Breast epithelium (tissue), 4 donors: ENCODE data around the gene PYCR2. TPM values are rescaled to one million over a fixed set of nuclear protein-coding genes. Genes with fewer than 3 reads are reported as not detected.

ENCODE experiments used
- DNase-seq, 2 donors: peaks; one replicate each; pipeline ENCODE4 v3.0.0-alpha.2; 2019; ENCODE audit warnings: low spot score in 2 of 2
- H3K27ac ChIP-seq, 2 donors: fragments of 200-600 bp; sonication (generic) in 1 of 2; one replicate each; pipeline ENCODE4 v1.5.1; 2016 to 2019; ENCODE audit warnings: mild to moderate bottlenecking in 1 of 2
- H3K27me3 ChIP-seq, 2 donors: fragments of 200-600 bp; sonication (generic) in 1 of 2; one replicate each; pipeline versions ENCODE4 v1.5.1 to v1.6.0; 2017 to 2019; ENCODE audit warnings: control low read depth in 1 of 2, mild to moderate bottlenecking in 1 of 2
- H3K36me3 ChIP-seq: fragments of 200-600 bp; one replicate; pipeline ENCODE4 v1.5.1; 2019
- H3K4me1 ChIP-seq, 2 donors: fragments of 200-600 bp; sonication (generic); one replicate each; pipeline ENCODE4 v1.5.1; 2016 to 2019; ENCODE audit warnings: control low read depth in 1 of 2
- H3K4me3 ChIP-seq, 3 donors: fragments of 200-600 bp; sonication (generic); 1 replicate in 2 of 3; 2 replicates in 1 of 3; pipeline ENCODE4 v1.5.1; 2016 to 2019; ENCODE audit warnings: mild to moderate bottlenecking in 3 of 3, moderate library complexity in 2 of 3
- H3K9me3 ChIP-seq, 2 donors: fragments of 200-600 bp; sonication (generic) in 1 of 2; one replicate each; pipeline ENCODE4 v1.5.1; 2016 to 2019; ENCODE audit warnings: control low read depth in 1 of 2
- POLR2A ChIP-seq: fragments of 450-650 bp; IDR thresholded peaks from one replicate; pipeline ENCODE4 v1.6.1; 2016; ENCODE audit warnings: antibody characterized with exemption, mild to moderate bottlenecking, moderate library complexity
- POLR2AphosphoS5 ChIP-seq, 3 donors: sonication (generic); formaldehyde crosslinking; IDR thresholded peaks; one replicate each; pipeline ENCODE4 v1.6.1; 2017; ENCODE audit warnings: antibody characterized with exemption in 3 of 3
- intact Hi-C: fragments of 100-400 bp; cut with DNase I; formaldehyde crosslinking; loops from one replicate; pipeline ENCODE4 v1.15.1; 2023; ENCODE audit warnings: low total_unique reads
- total RNA-seq, 3 donors: library from RNA; depleted of rRNA; stranded (reverse); fragments of >200 nt; gene quantifications; one replicate each; pipeline ENCODE4 v1.1.0, GENCODE V29; 2016
- TF ChIP-seq, protein P1 (sequence below), 3 donors: fragments of 450-650 bp; IDR thresholded peaks; one replicate each; pipeline ENCODE4 v1.5.1; 2016 to 2017; ENCODE audit warnings: antibody characterized with exemption in 3 of 3, mild to moderate bottlenecking in 3 of 3, moderate library complexity in 3 of 3

The PYCR2 gene
- total RNA-seq, 3 donors from 2014 or later, result 40.2 to 49.3 (median 47.9) TPM

DNA sequence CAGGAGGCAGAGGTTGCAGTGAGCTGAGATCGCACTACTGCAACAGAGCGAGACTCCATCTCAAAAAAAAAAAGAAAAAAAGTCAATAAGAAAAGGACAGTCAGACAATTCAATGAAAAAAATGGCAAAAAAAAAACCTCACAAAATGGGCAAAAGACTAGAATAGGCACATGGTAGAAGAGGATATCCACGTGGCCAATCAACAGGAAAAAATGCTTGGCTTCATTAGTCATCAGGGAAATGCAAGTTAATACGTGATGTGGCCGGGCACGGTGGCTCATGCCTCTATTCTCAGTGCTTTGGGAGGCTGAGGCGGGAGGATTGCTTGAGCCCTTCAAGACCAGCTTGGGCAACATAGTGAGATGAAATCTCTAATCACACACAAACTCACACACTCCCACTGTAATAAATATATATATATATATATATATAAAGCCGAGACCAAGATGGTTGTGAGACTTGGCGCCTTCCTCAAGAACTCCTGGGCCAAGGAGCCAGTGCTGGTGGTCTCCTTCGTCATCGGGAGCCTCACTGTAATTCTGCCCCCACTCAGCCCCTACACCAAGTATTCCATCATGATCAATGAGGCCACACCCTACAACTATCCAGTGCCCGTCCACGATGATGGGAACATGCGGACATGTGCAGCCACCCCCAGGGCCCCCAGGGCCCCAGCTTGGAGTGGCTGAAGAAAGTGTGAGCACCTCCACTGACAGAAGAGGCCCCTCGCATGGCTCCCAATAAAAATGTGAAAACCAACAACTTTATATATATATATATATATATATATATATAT, 39.9 kb upstream of the PYCR2 start:
- no peaks in the 10 kb centered on the region for H3K36me3 ChIP-seq
- no peak for DNase-seq
- no peak overlapping the region for H3K4me3 ChIP-seq
- no peaks in the 10 kb centered on the region for H3K9me3 ChIP-seq
- H3K27me3 ChIP-seq, result no peaks in the 10 kb centered on the region
- intact Hi-C loops, result no loop called here
- no peaks in the 10 kb centered on the region for H3K4me1 ChIP-seq
- H3K27ac ChIP-seq, result no peak overlapping the region
- TF ChIP-seq POLR2AphosphoS5 (IDR thresholded peaks at IDR 0.05) (no peak), POLR2A (no peak)
- TF ChIP-seq, protein P1, sequence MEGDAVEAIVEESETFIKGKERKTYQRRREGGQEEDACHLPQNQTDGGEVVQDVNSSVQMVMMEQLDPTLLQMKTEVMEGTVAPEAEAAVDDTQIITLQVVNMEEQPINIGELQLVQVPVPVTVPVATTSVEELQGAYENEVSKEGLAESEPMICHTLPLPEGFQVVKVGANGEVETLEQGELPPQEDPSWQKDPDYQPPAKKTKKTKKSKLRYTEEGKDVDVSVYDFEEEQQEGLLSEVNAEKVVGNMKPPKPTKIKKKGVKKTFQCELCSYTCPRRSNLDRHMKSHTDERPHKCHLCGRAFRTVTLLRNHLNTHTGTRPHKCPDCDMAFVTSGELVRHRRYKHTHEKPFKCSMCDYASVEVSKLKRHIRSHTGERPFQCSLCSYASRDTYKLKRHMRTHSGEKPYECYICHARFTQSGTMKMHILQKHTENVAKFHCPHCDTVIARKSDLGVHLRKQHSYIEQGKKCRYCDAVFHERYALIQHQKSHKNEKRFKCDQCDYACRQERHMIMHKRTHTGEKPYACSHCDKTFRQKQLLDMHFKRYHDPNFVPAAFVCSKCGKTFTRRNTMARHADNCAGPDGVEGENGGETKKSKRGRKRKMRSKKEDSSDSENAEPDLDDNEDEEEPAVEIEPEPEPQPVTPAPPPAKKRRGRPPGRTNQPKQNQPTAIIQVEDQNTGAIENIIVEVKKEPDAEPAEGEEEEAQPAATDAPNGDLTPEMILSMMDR (IDR thresholded peaks at IDR 0.05), result no peak

DNA sequence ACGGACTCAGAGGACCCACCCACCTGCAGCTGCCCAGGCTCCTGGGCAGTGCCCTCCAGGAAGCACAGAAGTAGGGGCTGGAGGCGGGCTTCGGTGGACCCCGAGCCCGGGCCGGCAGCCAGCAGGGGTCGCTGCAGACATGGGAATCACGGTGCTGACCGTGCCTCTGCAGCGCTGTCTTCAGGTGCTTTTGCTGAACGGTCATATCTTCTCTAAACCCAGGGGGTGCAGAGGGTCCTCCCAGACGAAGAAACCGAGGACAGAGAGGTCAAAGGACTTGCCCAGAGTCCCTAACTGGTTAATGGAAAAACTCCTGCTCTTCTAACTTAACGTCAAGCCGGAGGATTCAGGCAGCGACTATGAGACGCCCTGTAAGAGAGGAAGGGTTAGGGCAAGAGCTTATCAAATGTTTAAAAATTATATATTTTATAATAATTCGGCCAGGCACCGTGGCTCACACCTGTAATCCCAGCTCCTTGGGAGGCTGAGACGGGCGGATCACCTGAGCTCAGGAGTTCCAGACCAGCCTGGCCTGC, 38.5 kb upstream of the PYCR2 start:
- H3K36me3 ChIP-seq, result no peaks in the 10 kb centered on the region
- intact Hi-C loops, result no loop called here
- H3K9me3 ChIP-seq, result no peaks in the 10 kb centered on the region
- DNase-seq, result no peak
- no peaks in the 10 kb centered on the region for H3K4me1 ChIP-seq
- no peak overlapping the region for H3K27ac ChIP-seq
- no peak for TF ChIP-seq POLR2A
- TF ChIP-seq, protein P1 (IDR thresholded peaks at IDR 0.05), result no peak
- H3K4me3 ChIP-seq, result peak overlapping the region in 1 of 3 donors; percentile 25
- H3K27me3 ChIP-seq, result no peaks in the 10 kb centered on the region

DNA sequence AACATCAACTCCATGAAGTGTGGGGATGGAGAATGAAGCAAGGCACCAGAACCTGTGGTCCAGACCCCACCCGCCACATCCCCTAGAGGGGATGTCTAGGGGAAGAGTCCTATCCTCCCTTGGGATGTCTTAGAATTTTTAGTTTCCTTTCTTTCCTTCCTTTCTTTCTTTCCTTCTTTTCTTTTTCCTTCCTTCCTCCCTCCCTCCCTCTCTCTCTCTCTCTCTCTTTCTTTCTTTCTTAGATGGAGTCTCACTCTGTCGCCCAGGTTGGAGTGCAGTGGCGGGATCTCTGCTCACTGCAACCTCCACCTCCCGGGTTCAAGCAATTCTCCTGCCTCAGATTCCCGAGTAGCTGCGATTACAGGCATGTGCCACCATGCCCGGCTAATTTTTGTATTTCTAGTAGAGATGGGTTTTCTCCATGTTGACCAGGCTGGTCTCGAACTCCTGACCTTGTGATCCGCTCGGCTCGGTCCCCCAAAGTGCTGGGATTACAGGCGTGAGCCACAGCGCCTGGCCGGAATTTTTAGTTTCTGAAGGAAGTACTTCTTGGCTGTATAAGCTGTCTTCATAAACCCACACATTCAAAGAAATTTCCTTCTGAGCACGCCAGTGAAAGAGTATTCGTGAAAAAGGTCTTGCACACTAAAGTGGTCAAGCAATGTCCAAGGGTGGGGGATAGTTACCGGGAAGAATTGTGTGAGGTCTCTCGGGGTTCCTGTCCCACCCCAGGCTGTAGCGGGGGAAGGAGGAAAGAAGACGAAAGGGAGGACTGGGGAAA, 37.8 kb upstream of the PYCR2 start:
- no peak overlapping the region for H3K27ac ChIP-seq
- peak overlapping the region in 1 of 3 donors; percentile 25 for H3K4me3 ChIP-seq
- H3K27me3 ChIP-seq, result no peaks in the 10 kb centered on the region
- intact Hi-C loops, result no loop called here
- H3K36me3 ChIP-seq, result no peaks in the 10 kb centered on the region
- no peaks in the 10 kb centered on the region for H3K4me1 ChIP-seq
- DNase-seq, result no peak
- no peaks in the 10 kb centered on the region for H3K9me3 ChIP-seq
- TF ChIP-seq POLR2AphosphoS5 (IDR thresholded peaks at IDR 0.05), result no peak
- TF ChIP-seq, protein P1 (IDR thresholded peaks at IDR 0.05), result no peak

DNA sequence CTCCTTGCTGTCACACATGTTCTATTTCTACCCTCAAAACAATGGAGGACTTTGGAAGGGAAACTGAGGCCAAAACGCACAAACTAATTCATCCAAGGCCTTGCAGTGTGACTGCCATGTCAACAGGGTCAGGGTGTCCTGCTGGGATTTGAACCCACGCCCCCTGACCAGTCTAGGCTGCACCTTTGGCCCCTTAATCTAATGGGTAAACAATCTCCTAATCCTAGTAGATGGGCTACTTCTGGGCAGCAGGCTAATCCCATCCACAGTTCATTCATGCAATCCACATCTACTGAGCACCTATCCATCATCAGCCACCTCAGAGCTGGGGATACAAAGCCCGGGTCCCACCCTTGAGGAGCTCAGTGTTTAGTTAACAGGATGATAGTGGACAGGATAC, 34.0 kb upstream of the PYCR2 start:
- TF ChIP-seq POLR2A, result no peak
- no peak for TF ChIP-seq POLR2AphosphoS5 (IDR thresholded peaks at IDR 0.05)
- TF ChIP-seq, protein P1 (IDR thresholded peaks at IDR 0.05), result no peak
- DNase-seq, result no peak

DNA sequence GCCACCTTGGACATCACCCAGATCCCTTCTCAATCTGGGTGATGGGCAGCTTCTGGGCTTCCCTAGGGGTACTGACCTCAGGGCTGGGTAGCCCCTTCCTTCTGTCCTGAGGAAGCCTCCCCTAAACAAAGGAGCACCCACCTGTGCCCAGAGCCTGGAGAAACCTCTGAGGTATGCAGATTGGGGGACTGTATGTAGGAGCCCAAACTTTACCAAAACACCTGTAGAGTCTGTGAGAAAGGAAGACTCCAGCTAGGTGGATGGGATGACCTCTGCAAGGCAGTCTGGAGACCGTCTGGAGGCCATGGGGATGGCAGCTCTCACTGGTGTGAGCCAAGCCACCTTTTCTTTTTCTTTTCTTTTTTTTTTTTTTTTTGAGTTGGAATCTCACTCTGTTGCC, 30.7 kb upstream of the PYCR2 start:
- no peaks in the 10 kb centered on the region for H3K9me3 ChIP-seq
- H3K27me3 ChIP-seq, result no peaks in the 10 kb centered on the region
- intact Hi-C loops, result no loop called here
- no peaks in the 10 kb centered on the region for H3K36me3 ChIP-seq
- TF ChIP-seq POLR2A, result no peak
- TF ChIP-seq, protein P1 (IDR thresholded peaks at IDR 0.05), result no peak
- no peak for TF ChIP-seq POLR2AphosphoS5 (IDR thresholded peaks at IDR 0.05)
- DNase-seq, result no peak
- no peak overlapping the region for H3K27ac ChIP-seq
- no peak overlapping the region for H3K4me3 ChIP-seq
- no peaks in the 10 kb centered on the region for H3K4me1 ChIP-seq

More for the DNA sequence above, 34.0 kb upstream of the PYCR2 start:
- intact Hi-C loops, result no loop called here
- Histone ChIP-seq H3K36me3 (no peaks in the 10 kb centered on the region), H3K4me3 (no peak overlapping the region), H3K27ac (no peak overlapping the region), H3K4me1 (no peaks in the 10 kb centered on the region), H3K9me3 (no peaks in the 10 kb centered on the region), H3K27me3 (no peaks in the 10 kb centered on the region)
